Cardiac muscle cell (in vitro differentiated cells and primary cell): ENCODE measurements around the gene HK3. TPM values are rescaled to one million over a fixed set of nuclear protein-coding genes. Genes with fewer than 3 reads are reported as not detected.

Source experiments
- DNase-seq, 2 donors: peaks; one replicate each; pipeline versions ENCODE4 v3.0.0 to v3.0.0-alpha.2; 2010 to 2017; ENCODE audit warnings: low read depth in 1 of 2, low spot score in 1 of 2
- H3K27ac ChIP-seq: fragments of 200-600 bp; sonication (generic); 2 replicates; pipeline ENCODE4 v1.5.1; 2016
- H3K27me3 ChIP-seq: fragments of 200-600 bp; sonication (generic); 2 replicates; pipeline ENCODE4 v1.6.0; 2016; ENCODE audit warnings: control low read depth
- H3K36me3 ChIP-seq: fragments of 200-600 bp; sonication (generic); 2 replicates; pipeline ENCODE4 v1.5.1; 2016; ENCODE audit warnings: control low read depth
- H3K4me1 ChIP-seq: fragments of 200-600 bp; sonication (generic); 2 replicates; pipeline ENCODE4 v1.8.1; 2017; ENCODE audit warnings: low read depth, mild to moderate bottlenecking, mixed run types
- H3K4me3 ChIP-seq: fragments of 200-600 bp; sonication (generic); 2 replicates; pipeline ENCODE4 v1.5.1; 2016; ENCODE audit warnings: mild to moderate bottlenecking
- H3K9me3 ChIP-seq: fragments of 200-600 bp; sonication (generic); 2 replicates; pipeline ENCODE4 v1.5.1; 2017; ENCODE audit warnings: low read depth, mild to moderate bottlenecking, control low read depth
- CTCF ChIP-seq: IDR thresholded peaks from 2 replicates; pipeline ENCODE4 v1.5.1; 2012; ENCODE audit warnings: low read depth, mild to moderate bottlenecking, low read length
- polyA plus RNA-seq: library from polyadenylated mRNA; unstranded; fragments of >200 nt; fragmentation: Nextera tagmentation; extraction: Ambion mirVana; gene quantifications from 2 replicates; pipeline ENCODE4 v1.2.1, GENCODE V29; 2016
- total RNA-seq: library from RNA; depleted of rRNA; stranded (reverse); fragments of >200 nt; gene quantifications from 2 replicates; pipeline ENCODE4 v1.2.3, GENCODE V29; 2016

The HK3 gene
- total and polyA plus RNA-seq, 2 experiments from 2014 or later = not detected

- Histone ChIP-seq H3K27ac (no peak overlapping the region), H3K4me3 (no peak overlapping the region), H3K4me1 (no peaks in the 10 kb centered on the region), H3K27me3 (no peaks in the 10 kb centered on the region), H3K36me3 (no peaks in the 10 kb centered on the region), H3K9me3 (no peaks in the 10 kb centered on the region)
- DNase-seq = no peak
- no peak for TF ChIP-seq CTCF
Measured at GRCh38 chr5:176886336-176887251, 12.6 kb downstream of the HK3 start.

- DNase-seq = no peak
- Histone ChIP-seq H3K4me3 (no peak overlapping the region), H3K27me3 (no peaks in the 10 kb centered on the region), H3K4me1 (no peaks in the 10 kb centered on the region), H3K36me3 (no peaks in the 10 kb centered on the region), H3K9me3 (no peaks in the 10 kb centered on the region), H3K27ac (no peak overlapping the region)
- no peak for TF ChIP-seq CTCF
Measured at GRCh38 chr5:176884571-176884890, 14.6 kb downstream of the HK3 start.

GRCh38 chr5:176883700-176884570, 15.2 kb downstream of the HK3 start:
- no peak for TF ChIP-seq CTCF
- H3K9me3 ChIP-seq = no peaks in the 10 kb centered on the region
- H3K36me3 ChIP-seq = no peaks in the 10 kb centered on the region
- no peaks in the 10 kb centered on the region for H3K27me3 ChIP-seq
- DNase-seq = no peak
- H3K27ac ChIP-seq = no peak overlapping the region
- no peak overlapping the region for H3K4me3 ChIP-seq
- H3K4me1 ChIP-seq = no peaks in the 10 kb centered on the region

- DNase-seq = peak in 1 of 2 donors; percentile 6
- Histone ChIP-seq H3K4me1 (no peaks in the 10 kb centered on the region), H3K27ac (no peak overlapping the region), H3K27me3 (no peaks in the 10 kb centered on the region), H3K4me3 (no peak overlapping the region), H3K9me3 (no peaks in the 10 kb centered on the region), H3K36me3 (no peaks in the 10 kb centered on the region)
- TF ChIP-seq CTCF = no peak
Measured at GRCh38 chr5:176882567-176882903, 16.6 kb downstream of the HK3 start.

GRCh38 chr5:176881816-176882566, 17.2 kb downstream of the HK3 start:
- H3K4me3 ChIP-seq = no peak overlapping the region
- H3K27me3 ChIP-seq = no peaks in the 10 kb centered on the region
- H3K4me1 ChIP-seq = no peaks in the 10 kb centered on the region
- H3K9me3 ChIP-seq = no peaks in the 10 kb centered on the region
- no peak for TF ChIP-seq CTCF
- no peak for DNase-seq
- H3K36me3 ChIP-seq = no peaks in the 10 kb centered on the region
- no peak overlapping the region for H3K27ac ChIP-seq
